GM18870 (cell line): ENCODE measurements around the gene IPO8.
"Not testable (repeated sequence)": the region's sequence is repeated elsewhere in the genome, so short reads cannot be mapped to it uniquely, and the experiment has no call there.

Experiments
- ATAC-seq: cut with Tn5 transposase; IDR thresholded peaks from one replicate; pipeline ENCODE4 v1.9.1; 2021; ENCODE audit warnings: moderate library complexity; ENCODE audit not compliant: unreplicated experiment

The IPO8 gene

GRCh38 chr12:30610718-30611117 lies 85.0 kb downstream of the IPO8 start:
- no peak for ATAC-seq

- not testable (repeated sequence) for ATAC-seq
Measured at GRCh38 chr12:30609819-30610218, 85.8 kb downstream of the IPO8 start.

GRCh38 chr12:30604302-30604701 lies 91.4 kb downstream of the IPO8 start:
- ATAC-seq: not testable (repeated sequence)

- no peak for ATAC-seq
Measured at GRCh38 chr12:30603129-30603528, 92.5 kb downstream of the IPO8 start.

- ATAC-seq: no peak
Measured at GRCh38 chr12:30602678-30603077, 93.0 kb downstream of the IPO8 start.

- no peak for ATAC-seq
Measured at GRCh38 chr12:30599608-30600007, 96.1 kb downstream of the IPO8 start.

- no peak for ATAC-seq
Measured at GRCh38 chr12:30598889-30599288, 96.8 kb downstream of the IPO8 start.

- no peak for ATAC-seq
Measured at GRCh38 chr12:30595742-30596141, 99.9 kb downstream of the IPO8 start.

GRCh38 chr12:30594509-30594908 lies 101.2 kb downstream of the IPO8 start:
- ATAC-seq: no peak

- not testable (repeated sequence) for ATAC-seq
Measured at GRCh38 chr12:30588572-30588971, 107.1 kb downstream of the IPO8 start.

- no peak for ATAC-seq
Measured at GRCh38 chr12:30587782-30588181, 107.9 kb downstream of the IPO8 start.

- ATAC-seq: no peak
Measured at GRCh38 chr12:30585877-30586276, 109.8 kb downstream of the IPO8 start.

- ATAC-seq: no peak
Measured at GRCh38 chr12:30582943-30583342, 112.7 kb downstream of the IPO8 start.

- no peak for ATAC-seq
Measured at GRCh38 chr12:30580344-30580743, 115.3 kb downstream of the IPO8 start.
